ENCODE measurements around the gene SIN3A.
"Not testable (repeated sequence)": the region's sequence is repeated elsewhere in the genome, so short reads cannot be mapped to it uniquely, and the experiment has no call there.

SIN3A gene

DNA sequence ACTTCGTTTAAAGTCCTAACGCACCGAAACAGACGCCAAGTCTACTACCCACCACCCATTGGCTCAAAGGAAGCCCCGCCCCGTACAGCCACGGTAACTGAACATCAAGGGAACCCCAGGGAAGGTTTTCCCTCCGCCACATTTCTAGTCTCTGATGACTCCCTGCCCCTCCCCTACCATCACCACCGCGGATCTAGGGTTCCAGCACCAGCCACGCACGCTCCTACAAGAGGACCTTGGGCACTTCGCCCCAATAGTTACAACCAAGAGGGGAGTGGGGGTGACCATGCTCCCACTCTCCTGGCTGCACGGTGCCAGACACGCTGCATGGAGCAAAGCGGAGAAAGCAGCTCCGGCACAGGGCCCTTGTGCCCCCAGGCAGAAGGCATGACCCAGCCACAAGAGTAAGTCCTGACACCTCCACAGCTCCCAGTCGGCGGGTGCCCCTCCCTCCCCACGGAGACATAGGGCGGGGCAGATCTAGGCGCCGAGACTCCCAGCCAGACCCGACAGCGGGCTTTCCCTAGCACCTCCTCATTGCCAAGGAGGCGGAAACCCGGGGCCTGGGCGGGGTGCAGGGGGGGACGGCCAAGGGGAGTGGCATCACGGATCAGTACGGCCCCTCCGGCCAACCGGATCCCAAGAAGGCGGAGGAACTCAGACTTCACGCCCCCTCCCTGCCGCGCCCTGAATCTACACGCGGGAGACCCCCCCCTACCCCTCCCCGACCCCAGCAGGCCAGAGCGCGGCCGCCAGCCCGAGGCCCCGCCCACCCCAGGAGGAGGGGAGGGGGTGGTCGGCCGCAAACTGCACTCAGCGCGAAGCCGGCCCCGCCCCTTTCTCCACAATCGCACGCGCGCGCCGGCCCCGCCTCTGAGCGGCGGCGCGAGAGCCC lies 936 bp downstream of the SIN3A start:
- DNase-seq = peak; percentile 99

DNA sequence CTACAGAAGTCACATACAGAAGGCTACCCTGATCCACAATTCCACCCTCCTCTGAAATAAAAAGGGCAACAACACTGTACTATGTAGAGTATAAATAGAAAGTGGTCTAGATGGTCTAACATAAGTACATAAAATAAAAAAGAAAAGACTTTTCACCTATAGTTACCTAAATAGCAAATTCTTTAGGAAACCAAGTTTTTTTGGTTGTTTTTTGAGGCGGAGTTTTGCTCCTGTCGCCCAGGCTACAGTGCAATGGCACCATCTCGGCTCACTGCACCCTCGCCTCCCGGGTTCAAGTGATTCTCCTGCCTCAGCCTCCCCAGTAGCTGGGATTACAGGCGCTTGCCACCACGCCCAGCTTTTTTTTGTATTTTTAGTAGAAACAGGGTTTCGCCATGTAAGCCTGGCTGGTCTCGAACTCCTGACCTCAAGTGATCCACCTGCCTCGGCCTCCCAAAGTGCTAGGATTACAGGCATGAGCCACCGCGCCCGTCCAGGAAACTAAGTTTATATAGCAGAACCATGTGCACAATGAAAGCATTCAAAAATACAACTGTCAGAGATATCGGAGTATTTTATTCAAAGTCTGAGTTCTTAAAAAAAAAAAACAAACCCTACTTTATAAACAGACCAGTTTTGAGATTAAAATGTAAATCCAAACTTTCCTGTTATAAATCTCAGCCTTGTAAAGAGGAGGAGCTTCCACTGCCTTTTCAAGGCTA lies 1.7 kb downstream of the SIN3A start:
- DNase-seq = no peak

DNA sequence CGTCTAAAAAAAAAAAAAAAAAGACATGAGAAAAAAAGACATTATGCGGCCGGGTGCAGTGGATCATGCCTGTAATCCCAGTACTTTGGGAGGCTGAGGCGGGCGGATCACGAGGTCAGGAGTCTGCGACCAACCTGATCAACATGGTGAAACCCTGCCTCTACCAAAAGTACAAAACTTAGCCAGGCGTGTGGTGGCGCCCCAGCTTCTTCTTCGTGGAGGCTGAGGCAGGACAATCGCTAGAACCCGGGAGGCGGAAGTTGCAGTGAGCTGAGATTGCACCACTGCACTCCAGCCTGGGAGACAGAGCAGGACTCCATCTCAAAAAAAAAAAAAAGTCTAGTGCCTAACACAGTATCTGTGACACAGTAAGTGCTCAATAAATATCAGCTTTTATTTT lies 3.3 kb downstream of the SIN3A start:
- not testable (repeated sequence) for DNase-seq

DNA sequence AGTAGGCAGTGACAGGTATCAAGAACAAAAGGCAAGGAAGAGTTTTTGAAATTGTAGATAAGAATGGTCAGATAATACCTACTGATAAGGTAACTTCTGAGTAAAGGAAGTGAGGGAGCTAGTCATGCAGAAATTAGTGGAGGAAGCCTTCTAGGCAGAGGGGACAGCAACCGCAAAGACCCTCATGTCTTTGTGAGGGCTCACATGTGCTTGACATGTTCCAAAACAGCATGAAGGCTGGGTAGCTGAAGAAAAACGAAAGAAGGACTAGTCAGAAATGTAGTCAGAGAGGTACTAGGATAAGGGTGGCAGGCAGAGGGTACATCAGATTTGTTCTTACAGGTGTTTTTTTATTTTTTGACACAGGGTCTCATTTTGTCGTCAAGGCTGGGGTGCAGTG lies 5.3 kb downstream of the SIN3A start:
- no peak for DNase-seq

DNA sequence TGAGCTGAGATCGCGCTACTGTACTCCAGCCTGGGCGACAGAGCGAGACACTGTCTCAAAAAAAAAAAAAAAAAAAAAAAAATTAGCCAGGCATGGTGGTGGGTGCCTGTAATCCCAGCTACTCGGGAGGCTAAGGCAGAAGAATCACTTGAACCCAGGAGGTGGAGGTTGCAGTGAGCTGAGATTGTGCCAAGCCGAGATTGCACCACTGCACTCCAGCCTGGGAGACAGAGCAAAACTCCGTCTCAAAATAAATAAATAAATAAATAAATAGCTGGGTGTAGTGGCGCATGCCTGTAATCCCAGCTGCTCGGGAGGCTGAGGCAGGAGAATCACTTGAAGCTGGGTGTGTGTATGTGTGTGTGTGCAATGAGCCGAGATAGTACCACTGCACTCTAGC lies 6.2 kb downstream of the SIN3A start:
- DNase-seq = not testable (repeated sequence)

DNA sequence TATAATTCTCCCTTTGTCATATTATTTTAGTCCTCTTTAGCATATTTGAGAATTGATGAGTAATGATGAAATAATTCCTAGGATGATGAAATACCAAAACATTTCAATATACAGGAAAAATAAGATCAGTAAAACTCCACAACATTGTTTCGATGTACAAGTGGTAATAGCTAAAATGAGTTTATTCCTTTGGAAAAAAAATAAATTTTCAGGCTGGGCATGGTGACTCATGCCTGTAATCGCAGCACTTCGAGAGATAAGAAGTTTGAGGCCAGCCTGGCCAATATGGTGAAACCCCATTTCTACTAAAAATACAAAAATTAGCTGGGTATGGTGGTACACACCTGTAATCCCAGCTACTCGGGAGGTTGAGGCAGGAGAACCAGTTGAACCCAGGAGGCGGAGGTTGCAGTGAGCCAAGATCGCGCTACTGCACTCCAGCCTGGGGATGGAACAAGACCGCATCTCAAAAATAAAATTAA lies 7.5 kb downstream of the SIN3A start:
- peak; percentile 71 for DNase-seq

DNA sequence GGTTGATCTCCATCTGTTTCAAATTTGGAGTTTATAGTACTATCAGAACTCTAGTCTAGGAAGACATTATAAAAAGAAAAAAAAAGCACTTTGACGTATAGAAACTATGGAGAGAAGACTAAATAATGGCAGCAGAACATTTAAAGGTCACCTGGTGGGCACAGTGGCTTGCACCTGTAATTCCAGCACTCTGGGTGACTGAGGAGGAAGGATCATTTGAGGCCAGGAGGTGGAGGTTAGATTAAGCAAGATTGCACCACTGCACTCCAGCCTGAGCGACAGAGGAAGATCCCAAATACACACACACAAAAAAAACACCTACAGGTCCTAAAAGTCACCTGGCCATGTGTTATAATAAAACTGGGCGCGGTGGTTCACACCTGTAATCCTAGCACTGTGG lies 13.8 kb downstream of the SIN3A start:
- DNase-seq = no peak

DNA sequence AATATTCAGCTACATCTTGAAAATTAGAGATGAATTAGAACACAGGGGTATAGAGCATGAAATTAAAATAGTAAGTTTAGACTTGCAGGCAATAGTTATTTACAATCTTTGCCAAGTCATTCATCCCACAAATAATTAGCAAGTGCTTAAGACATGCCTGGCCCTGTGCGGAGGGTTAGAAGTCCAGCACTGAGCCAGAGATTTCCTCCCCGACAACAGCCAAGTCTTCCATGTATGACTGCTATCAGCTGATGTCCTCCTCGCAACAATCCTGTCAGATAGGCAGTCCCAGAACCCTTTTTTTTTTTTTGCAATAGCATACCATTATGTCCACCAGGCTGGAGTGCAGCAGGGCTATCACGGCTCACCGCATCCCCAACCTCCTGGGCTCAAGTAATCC lies 14.6 kb downstream of the SIN3A start:
- no peak for DNase-seq

DNA sequence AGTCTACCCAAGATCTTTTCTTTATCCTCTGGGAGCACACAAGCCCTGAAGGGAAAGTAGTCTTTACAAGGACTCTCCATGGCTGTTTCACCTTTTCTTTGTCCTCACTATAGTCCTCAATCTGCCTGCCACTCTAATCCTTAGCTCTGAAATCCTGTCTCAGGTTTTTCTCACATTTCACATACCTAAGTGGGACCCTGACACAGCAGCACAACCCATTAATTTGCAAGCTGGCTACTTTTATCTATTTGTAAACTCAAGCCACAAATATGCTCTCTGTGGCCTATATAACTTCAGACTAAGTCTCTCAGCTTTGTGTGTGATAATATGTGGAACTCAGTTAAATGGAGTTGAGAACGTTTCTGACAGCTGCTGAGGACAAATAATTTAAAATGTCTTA lies 19.8 kb downstream of the SIN3A start:
- DNase-seq = no peak

DNA sequence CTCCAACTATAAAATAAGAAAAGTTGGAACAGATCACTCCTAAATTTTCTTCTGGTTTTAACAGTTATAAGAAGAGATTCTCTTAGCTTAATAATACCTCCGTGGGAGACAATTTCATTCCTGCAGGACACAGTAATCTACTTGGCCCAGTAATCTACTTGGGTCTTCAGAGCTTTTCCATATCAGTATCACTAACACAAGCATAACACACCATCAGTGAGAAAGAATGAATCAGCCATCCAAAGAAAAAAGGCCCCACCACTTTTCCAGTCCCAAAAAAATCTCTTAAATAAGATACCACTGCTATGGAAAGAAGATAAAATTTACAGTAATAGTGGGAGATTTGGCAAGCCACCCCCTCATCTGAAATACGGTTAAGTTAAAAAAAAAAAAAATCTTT lies 20.2 kb downstream of the SIN3A start:
- no peak for DNase-seq

DNA sequence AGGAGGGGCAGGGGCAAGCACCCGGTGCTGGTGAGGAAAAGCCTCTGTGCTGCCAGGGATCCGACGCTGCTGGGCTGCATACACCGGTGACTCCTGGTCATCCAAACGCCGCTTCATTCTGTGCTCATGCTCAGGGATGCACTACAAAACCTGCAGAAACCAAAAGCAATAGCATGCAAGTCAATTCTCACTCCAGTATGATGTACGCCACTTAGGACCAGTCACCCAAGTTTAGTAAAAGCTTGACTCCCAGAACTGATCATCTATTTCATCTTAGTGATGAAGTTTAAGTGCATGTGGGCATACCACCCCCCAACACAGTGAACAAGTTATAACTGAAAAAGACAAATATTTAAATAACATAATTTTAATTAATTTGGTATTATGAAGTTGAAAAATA lies 21.2 kb downstream of the SIN3A start:
- DNase-seq = no peak

DNA sequence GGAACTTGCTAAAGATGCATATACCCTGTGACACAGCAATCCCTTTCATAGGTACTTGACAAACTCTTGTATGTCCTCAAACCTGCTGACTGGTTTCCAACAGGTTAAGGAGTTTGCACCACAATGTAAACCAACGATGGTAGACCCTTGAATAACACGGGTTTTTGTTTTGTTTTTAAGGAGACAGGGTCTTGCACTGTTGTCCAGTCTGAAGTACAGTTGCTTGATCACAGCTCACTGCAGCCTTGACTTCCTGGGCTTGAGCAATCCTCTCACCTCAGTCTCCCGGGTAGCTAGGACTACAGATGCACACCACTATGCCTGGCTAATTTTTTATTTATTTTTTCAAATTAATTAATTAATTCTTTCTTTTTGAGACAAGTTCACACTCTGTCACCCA lies 23.3 kb downstream of the SIN3A start:
- DNase-seq = no peak

DNA sequence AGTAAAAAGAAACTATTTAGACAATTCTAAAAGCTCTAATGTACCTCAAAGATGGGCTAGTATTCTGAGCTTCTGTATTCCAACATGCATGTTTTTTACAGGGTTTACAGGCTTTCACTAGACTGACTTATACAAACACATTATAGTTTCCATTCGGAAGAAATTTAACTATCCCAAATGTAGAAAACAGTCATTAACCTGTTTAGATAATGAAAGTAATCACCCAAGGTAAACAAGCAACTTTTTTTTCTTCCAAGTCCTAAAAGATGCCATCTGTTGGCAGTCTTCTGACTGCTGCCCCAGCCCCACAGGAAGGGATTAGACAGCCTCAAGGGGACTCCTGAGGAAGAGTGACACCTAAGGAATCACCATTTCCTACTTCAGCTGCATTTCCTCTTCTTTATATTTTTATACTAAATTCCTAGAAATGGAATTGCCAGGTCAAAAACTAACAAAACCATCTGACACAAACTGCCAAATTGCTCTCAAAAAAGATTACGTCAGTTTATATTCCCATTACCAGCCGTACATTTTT lies 25.5 kb downstream of the SIN3A start:
- DNase-seq = no peak

DNA sequence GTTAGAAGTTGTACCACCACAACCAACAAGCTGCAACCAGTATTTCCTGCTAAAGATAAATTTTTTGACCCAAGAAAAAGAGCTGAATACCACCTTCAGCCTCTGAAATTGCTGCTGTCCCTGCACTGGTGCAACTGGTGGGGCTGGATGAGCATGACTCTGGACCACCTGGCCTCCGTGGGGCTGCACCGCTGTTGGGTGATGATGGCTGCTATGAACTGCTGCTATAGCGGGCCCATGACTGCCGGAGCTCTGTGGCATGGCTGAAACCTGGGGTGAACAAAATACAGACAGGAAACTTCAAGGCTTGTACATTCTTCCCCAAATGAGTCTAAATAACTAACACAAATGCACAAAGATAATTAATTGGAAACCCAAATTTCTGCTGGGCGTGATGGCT lies 28.9 kb downstream of the SIN3A start:
- DNase-seq = no peak

DNA sequence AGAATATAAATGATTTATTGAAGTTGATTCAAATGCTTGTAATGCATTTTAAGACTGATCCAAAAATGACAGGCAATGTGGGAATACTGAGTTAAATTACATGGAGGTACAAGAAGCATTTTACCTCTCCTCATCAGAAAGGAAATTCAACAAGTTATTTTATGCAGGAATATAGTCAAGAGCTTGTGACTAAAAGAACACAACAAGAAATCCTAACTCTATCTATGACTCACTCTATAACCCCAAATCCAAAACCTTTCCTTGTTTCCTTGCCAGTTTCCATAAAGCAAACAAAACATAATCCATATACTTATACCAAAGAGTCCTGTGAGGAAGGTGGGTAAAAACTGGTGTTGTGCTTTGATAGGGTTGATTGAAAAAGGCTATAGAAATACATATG lies 30.8 kb downstream of the SIN3A start:
- DNase-seq = no peak

DNA sequence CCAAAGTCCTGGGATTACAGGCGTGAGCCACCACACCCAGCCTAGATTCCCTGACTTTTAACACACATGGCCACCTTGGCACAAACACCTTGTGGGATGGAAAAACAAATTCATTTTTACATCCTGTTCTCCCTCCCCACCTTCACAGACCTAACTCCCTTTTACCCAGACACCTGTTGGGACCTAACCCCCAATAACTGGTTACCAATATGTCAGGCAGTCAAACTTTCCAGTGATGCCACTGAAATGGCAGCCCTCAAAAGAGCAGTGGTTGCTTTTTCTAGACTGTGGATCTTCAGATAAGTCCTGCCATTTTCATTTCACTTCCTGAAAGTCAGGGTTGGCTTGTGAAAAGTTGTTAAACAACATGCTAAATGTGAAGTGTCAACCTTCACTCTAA lies 34.9 kb downstream of the SIN3A start:
- DNase-seq = no peak

DNA sequence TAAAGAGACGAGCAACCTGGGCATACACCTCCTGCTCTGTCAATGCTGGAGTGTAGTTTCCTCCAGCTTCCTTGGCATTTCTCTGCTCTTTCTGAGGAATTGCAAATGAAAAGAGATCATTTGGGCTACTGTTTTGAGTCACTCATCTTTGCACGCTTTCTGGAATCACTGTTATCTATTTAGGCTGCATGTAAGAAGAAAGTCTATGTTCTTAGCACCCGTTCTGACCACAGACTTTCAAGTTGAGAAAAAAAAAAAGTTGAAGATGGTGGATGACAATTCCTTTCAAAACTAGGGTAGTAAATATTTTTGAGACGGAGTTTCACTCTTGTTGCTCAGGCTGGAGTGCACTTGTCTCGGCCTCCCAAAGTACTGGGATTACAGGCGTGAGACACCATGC lies 41.3 kb downstream of the SIN3A start:
- DNase-seq = no peak

DNA sequence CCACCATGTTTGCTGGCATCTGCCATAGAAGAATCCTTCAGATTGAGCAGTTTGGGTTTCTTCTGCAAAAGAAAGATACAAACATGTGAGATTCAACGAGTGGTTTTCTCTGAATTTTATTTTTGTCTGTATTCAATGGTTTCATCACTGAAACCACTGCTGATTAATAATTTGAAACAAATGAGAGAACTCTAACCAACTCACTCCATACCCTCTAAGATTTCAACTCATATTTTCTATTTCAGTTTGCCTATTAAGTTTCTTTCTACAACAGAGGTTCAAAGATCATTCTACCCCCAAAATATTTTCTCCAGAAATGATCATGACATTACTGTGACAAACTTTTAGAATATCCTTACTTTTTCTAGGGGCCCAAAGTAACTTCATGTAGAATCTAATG lies 44.4 kb downstream of the SIN3A start:
- DNase-seq = no peak

DNA sequence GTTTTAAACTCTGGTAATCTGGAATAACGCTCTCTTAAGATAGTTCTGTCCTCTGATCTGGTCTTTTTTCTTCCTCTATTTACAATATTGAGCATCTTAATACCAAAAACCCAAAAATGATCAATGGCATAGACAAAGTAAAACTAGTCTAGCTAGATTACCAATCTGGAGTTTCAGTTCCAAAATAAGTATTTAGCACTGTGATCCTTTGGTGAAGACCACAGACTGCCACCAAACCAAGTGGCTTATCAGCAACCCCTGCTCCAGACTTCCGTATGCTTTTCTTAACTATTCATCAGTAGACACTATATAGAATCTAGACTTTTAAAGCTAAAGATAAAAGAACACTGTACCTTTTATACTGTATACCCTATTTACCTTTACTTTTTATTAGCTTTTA lies 47.6 kb downstream of the SIN3A start:
- DNase-seq = no peak

DNA sequence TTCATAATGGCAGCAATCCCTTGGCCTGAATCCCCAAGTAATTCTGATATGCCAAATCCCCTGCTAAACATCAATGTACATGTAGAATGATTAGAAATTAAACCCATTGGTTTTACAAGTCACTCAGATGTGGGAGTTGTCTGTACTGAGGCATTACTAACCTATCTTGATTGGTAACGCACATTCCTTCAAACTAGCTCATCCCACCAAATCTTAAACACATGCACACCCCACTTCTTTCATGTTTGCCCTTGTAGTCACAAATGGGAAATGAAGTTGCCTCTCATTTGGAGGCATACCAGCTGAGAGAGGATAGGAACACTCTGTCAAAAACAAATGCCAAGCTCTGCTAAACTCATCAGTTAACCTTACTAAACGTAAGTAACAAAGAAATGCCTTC lies 54.0 kb downstream of the SIN3A start:
- no peak for DNase-seq

DNA sequence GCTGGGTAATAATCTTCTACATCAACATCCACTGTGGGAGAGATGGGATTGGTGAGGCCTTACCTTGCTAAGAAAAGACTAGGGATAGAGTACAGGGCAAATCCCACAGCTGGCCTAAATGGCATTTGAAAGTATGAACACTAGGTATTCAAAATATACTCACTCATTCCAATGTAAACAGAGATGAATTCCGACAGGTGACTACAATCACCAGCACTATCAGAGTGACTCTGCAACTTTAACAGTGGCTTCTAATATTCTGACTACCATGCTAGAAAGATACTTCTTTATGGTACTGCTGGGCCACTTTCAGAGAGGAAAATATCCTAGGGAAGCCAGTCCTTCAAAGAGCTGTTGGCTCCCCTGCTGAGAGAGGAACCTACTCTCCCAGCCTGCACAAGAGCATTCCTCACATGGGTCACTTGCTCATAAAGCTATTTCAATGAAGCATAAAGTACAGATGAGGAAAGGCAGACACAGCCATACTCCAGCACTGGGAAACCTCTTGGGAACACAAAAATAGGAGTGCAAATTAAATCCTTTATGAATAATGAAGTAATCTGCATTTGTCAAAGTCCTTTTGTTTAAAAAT lies 61.6 kb downstream of the SIN3A start:
- DNase-seq = no peak

DNA sequence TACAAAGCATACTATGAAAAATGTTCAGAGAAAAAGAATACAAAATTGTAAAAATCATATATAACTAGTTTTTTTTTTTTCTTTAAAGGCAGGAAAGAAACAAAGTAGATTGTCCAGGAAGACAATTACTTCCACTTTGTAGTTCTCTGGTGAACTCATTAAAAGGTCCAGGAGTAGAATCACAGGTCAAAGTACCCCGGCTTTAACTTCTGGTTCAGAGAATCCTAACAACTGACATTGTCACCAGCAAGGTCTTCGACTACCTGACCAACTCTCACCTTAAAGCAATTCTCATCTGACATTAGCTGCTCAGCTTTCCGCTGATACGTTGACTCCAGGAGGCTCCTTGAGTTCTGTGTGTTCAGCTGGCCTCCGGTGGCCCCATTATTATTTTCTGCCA lies 67.5 kb downstream of the SIN3A start:
- not testable (repeated sequence) for DNase-seq

DNA sequence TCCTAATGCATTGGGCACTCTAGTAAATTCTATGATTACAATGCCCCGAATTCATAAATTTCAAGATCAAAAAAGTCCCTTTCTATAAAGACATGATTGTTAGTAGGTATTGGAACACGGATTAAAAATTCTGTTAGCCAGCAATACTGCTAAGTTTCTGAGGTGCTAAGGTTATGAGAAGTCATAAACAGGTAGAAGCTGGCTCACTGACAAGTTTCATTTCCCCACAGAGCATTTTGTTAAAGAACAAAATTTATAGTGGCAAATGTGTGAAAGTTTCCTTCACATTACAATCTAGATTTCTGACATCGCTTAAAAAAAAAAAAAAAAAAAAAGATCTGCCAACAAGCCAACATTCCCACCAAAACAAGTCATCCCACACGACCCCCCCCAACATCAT lies 70.7 kb downstream of the SIN3A start:
- no peak for DNase-seq

Measured in fibroblast of skin of scalp (primary cell).